HEK293T (cell line): Measurements from ENCODE around the gene CHST3.
A peak's percentile ranks its signal among the peaks of the same experiment; 100 is the strongest.

ENCODE experiments used
- CTCF ChIA-PET: fragments of 350-600 bp; formaldehyde crosslinking; extraction: SDS; loops from one replicate; lab custom pipeline; 2021; ENCODE audit warnings: antibody characterized with exemption, inconsistent platforms; lab: Yijun Ruan, JAX
- POLR2A ChIA-PET: fragments of 350-600 bp; formaldehyde crosslinking; extraction: SDS; loops from one replicate; lab custom pipeline; 2020; ENCODE audit warnings: antibody characterized with exemption, inconsistent platforms; lab: Yijun Ruan, JAX
- DNase-seq: peaks from one replicate; pipeline ENCODE4 v3.0.0; 2012; ENCODE audit warnings: mixed read lengths; ENCODE audit errors: extremely low spot score
- ARNT ChIP-seq: fragments of 450-650 bp; IDR thresholded peaks from 2 replicates; pipeline ENCODE4 v1.6.1; 2017; ENCODE audit warnings: mild to moderate bottlenecking
- BHLHE40 ChIP-seq: fragments of 450-650 bp; IDR thresholded peaks from 2 replicates; pipeline ENCODE4 v1.6.1; 2016; ENCODE audit warnings: mild to moderate bottlenecking, moderate library complexity, borderline replicate concordance
- CTBP1 ChIP-seq: fragments of 450-650 bp; IDR thresholded peaks from 2 replicates; pipeline ENCODE4 v1.6.1; 2016; ENCODE audit warnings: borderline replicate concordance
- ELF4 ChIP-seq: fragments of 450-650 bp; IDR thresholded peaks from 2 replicates; pipeline ENCODE4 v1.6.1; 2017; ENCODE audit warnings: antibody characterized with exemption
- FOXA1 ChIP-seq: fragments of 450-650 bp; IDR thresholded peaks from 2 replicates; pipeline ENCODE4 v1.6.1; 2016; ENCODE audit warnings: mild to moderate bottlenecking
- FOXK2 ChIP-seq: fragments of 450-650 bp; IDR thresholded peaks from 2 replicates; pipeline ENCODE4 v1.6.1; 2016; ENCODE audit warnings: mild to moderate bottlenecking
- FOXM1 ChIP-seq: fragments of 450-650 bp; IDR thresholded peaks from 2 replicates; pipeline ENCODE4 v1.6.1; 2017; ENCODE audit warnings: mild to moderate bottlenecking, borderline replicate concordance
- HDGF ChIP-seq: fragments of 450-650 bp; IDR thresholded peaks from 2 replicates; pipeline ENCODE4 v1.6.1; 2017; ENCODE audit warnings: antibody characterized with exemption, borderline replicate concordance
- L3MBTL2 ChIP-seq: fragments of 450-650 bp; conservative IDR thresholded peaks from 2 replicates; pipeline ENCODE4 v1.6.1; 2016; ENCODE audit warnings: mild to moderate bottlenecking
- LEF1 ChIP-seq: fragments of 450-650 bp; IDR thresholded peaks from 2 replicates; pipeline ENCODE4 v1.6.1; 2017; ENCODE audit warnings: mild to moderate bottlenecking, borderline replicate concordance
- NFRKB ChIP-seq: fragments of 450-650 bp; IDR thresholded peaks from 2 replicates; pipeline ENCODE4 v1.6.1; 2016; ENCODE audit warnings: mild to moderate bottlenecking, moderate library complexity
- PKNOX1 ChIP-seq: fragments of 450-650 bp; IDR thresholded peaks from 2 replicates; pipeline ENCODE4 v1.6.1; 2016
- SP1 ChIP-seq: fragments of 450-650 bp; IDR thresholded peaks from 2 replicates; pipeline ENCODE4 v1.6.1; 2017
- SUZ12 ChIP-seq: fragments of 450-650 bp; IDR thresholded peaks from 2 replicates; pipeline ENCODE4 v1.6.1; 2016; ENCODE audit warnings: mild to moderate bottlenecking
- TARDBP ChIP-seq: fragments of 450-650 bp; IDR thresholded peaks from 2 replicates; pipeline ENCODE4 v1.6.1; 2016
- ZNF384 ChIP-seq: fragments of 450-650 bp; IDR thresholded peaks from 2 replicates; pipeline ENCODE4 v1.6.1; 2016

The CHST3 gene

GRCh38 chr10:72022228-72022627, 58.0 kb downstream of the CHST3 start:
- DNase-seq, result no peak
- TF ChIP-seq PKNOX1 (no peak), ZNF384 (no peak), BHLHE40 (no peak), NFRKB (no peak), FOXK2 (no peak), ARNT (no peak), CTBP1 (no peak), SUZ12 (no peak), FOXM1 (no peak), L3MBTL2 (no peak), FOXA1 (no peak), SP1 (no peak)
- ChIA-PET POLR2A (no interaction called here), CTCF (interaction anchor here (0.6 kb wide), 1 partner anchor 28 kb away, joined by 3 read pairs; no protein-coding TSS in a partner anchor)

- CTCF ChIA-PET, result no interaction called here
- TF ChIP-seq FOXA1, result no peak
These were observed 60.4 kb downstream of the CHST3 start for GRCh38 chr10:72024596-72024995.

GRCh38 chr10:72025400-72025799, 61.2 kb downstream of the CHST3 start:
- no peak for TF ChIP-seq SUZ12
- no peak for TF ChIP-seq NFRKB
- TF ChIP-seq L3MBTL2, result no peak
- no peak for TF ChIP-seq ARNT
- no peak for TF ChIP-seq TARDBP
- TF ChIP-seq FOXA1, result no peak
- no peak for TF ChIP-seq PKNOX1
- no peak for TF ChIP-seq ELF4
- TF ChIP-seq ZNF384, result no peak
- no peak for TF ChIP-seq BHLHE40
- TF ChIP-seq FOXK2, result no peak
- no peak for TF ChIP-seq SP1
- no peak for TF ChIP-seq LEF1
- ChIA-PET CTCF (interaction anchor here (0.6 to 1.4 kb wide), 2 partner anchors 23 to 38 kb away, joined by 3 read pairs; no protein-coding TSS in a partner anchor), POLR2A (interaction anchor here (1.0 kb wide), 1 partner anchor 26 kb away, joined by 3 read pairs; no protein-coding TSS in a partner anchor)
- no peak for DNase-seq

More at GRCh38 chr10:72024596-72024995, 60.4 kb downstream of the CHST3 start:
- no peak for DNase-seq
- POLR2A ChIA-PET, result no interaction called here

- TF ChIP-seq LEF1 (no peak), SUZ12 (no peak), ARNT (no peak), NFRKB (no peak), HDGF (no peak), FOXA1 (no peak), TARDBP (no peak), FOXM1 (no peak), L3MBTL2 (no peak), BHLHE40 (no peak), SP1 (no peak)
- ChIA-PET POLR2A (interaction anchor here (1.0 to 1.4 kb wide), 2 partner anchors 8 to 27 kb away, joined by 3 read pairs; no protein-coding TSS in a partner anchor), CTCF (interaction anchor here (0.6 to 1.4 kb wide), 2 partner anchors 23 to 39 kb away, joined by 3 read pairs; no protein-coding TSS in a partner anchor)
- no peak for DNase-seq
These were observed 61.6 kb downstream of the CHST3 start for GRCh38 chr10:72025832-72026231.

- ChIA-PET POLR2A (interaction anchor here (1.0 to 1.4 kb wide), 2 partner anchors 9 to 27 kb away, joined by 3 read pairs; no protein-coding TSS in a partner anchor), CTCF (interaction anchor here (1.4 kb wide), 1 partner anchor 22 kb away, joined by 3 read pairs; no protein-coding TSS in a partner anchor)
- no peak for TF ChIP-seq TARDBP
- TF ChIP-seq FOXA1, result no peak
- TF ChIP-seq BHLHE40, result no peak
- DNase-seq, result no peak
These were observed 62.3 kb downstream of the CHST3 start for GRCh38 chr10:72026278-72027111.

GRCh38 chr10:72027498-72027897, 63.3 kb downstream of the CHST3 start:
- CTCF ChIA-PET, result no interaction called here
- DNase-seq, result peak; percentile 55
- TF ChIP-seq FOXK2 (no peak), HDGF (no peak), ZNF384 (peak; percentile 79), PKNOX1 (no peak), ELF4 (no peak), L3MBTL2 (no peak), TARDBP (no peak), SUZ12 (no peak)
- POLR2A ChIA-PET, result no interaction called here

- ChIA-PET POLR2A (no interaction called here), CTCF (no interaction called here)
- no peak for DNase-seq
- TF ChIP-seq PKNOX1 (no peak), LEF1 (no peak), SUZ12 (no peak), TARDBP (no peak), ELF4 (no peak), FOXK2 (no peak), L3MBTL2 (no peak), FOXM1 (no peak), ZNF384 (no peak), CTBP1 (no peak), NFRKB (no peak), BHLHE40 (no peak), FOXA1 (no peak), HDGF (no peak), ARNT (no peak), SP1 (no peak)
These were observed 65.2 kb downstream of the CHST3 start for GRCh38 chr10:72029414-72029813.
